Adipocyte (in vitro differentiated cells): Measurements from ENCODE around the gene MAP1LC3B.

ENCODE experiments used
- DNase-seq: peaks from one replicate; pipeline ENCODE4 v3.0.0-alpha.2; 2015; ENCODE audit warnings: low read depth
- H3K27me3 ChIP-seq: replicated peaks from 2 replicates; pipeline ENCODE4 v1.7.0; 2013; ENCODE audit warnings: mild to moderate bottlenecking, low read length, moderate library complexity; ENCODE audit not compliant: control insufficient read depth, insufficient read depth
- H3K36me3 ChIP-seq: 2 replicates; pipeline ENCODE4 v1.7.0; 2013; ENCODE audit warnings: low read length, mild to moderate bottlenecking, moderate library complexity; ENCODE audit not compliant: control insufficient read depth, insufficient read depth, severe bottlenecking
- H3K4me1 ChIP-seq: 2 replicates; pipeline ENCODE4 v1.7.0; 2013; ENCODE audit warnings: mild to moderate bottlenecking, low read length, moderate library complexity; ENCODE audit not compliant: control insufficient read depth, insufficient read depth
- H3K4me3 ChIP-seq: 2 replicates; pipeline ENCODE4 v1.7.0; 2013; ENCODE audit warnings: mild to moderate bottlenecking, low read length, moderate library complexity
- H3K9ac ChIP-seq: 2 replicates; pipeline ENCODE4 v1.7.0; 2013; ENCODE audit warnings: mild to moderate bottlenecking, low read length, moderate library complexity
- H3K9me3 ChIP-seq: 2 replicates; pipeline ENCODE4 v1.7.0; 2013; ENCODE audit warnings: mild to moderate bottlenecking, low read length, moderate library complexity; ENCODE audit not compliant: control insufficient read depth

The MAP1LC3B gene

DNA sequence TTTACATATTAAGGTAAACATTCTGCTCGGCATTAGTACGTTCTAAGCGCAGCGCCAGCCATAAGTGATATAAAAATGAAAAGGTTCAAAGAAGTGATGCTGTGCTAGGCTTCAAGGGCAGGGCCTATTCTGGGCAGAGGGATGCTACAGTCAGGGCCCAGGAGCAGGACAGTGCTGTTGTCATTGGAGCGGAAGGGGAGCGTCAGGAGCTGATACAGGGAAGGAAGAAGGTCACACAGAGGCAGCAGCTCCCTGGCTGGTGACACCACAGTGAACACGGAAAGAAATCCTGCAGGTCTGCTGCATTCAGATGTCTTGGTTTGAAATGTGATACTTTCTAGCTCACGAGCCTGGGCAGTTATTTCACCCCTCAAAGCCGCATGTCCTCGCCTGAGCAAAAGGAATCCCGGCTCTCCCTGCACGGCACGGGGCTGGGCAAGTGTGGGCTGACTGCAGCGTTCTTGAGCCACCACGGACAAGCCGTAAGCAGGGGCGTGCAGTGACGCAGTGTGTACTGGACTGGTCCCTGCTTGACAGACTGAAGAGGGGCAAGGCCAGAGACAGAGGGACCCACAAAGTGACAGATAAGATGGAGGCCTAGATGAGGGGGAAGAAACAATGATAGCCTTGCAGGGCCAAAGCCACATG is 59.6 kb downstream of the MAP1LC3B start:
- Histone ChIP-seq H3K36me3 (peaks cover 53% of the 10 kb centered on the region), H3K4me1 (peaks cover 10% of the 10 kb centered on the region), H3K27me3 (no peaks in the 10 kb centered on the region), H3K9ac (no peak overlapping the region), H3K9me3 (no peaks in the 10 kb centered on the region), H3K4me3 (no peak overlapping the region)
- no peak for DNase-seq

DNA sequence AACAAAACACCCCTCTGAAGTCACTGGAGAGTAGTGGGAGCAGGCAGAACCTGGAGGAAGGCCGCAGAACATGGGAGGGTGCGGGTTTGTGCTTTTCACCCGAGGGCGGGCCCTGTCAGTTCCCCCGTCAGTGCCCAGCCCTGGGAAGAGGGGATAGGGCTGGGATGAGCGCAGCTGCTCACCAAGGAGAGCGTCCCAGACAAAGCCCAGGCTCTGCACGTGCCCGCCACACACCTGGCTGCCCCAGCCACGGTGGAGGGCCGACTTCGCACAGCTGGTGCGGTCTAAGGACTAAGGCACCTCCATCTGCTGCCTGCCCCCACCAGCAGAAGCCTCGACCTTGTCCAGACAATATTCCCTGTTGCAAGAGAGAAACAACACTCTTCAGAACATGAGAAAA is 61.2 kb downstream of the MAP1LC3B start:
- no peak for DNase-seq
- no peaks in the 10 kb centered on the region for H3K9me3 ChIP-seq
- H3K4me3 ChIP-seq = no peak overlapping the region
- H3K36me3 ChIP-seq = peaks cover 41% of the 10 kb centered on the region
- H3K4me1 ChIP-seq = peaks cover 26% of the 10 kb centered on the region
- H3K27me3 ChIP-seq = no peaks in the 10 kb centered on the region
- no peak overlapping the region for H3K9ac ChIP-seq
